NCI-H69 (cell line): ENCODE data around the gene OR7A5.
"Not testable (repeated sequence)": the region's sequence is repeated elsewhere in the genome, so short reads cannot be mapped to it uniquely, and the experiment has no call there.

Experiments
- DNase-seq: peaks from one replicate; lab custom pipeline; 2025; lab: John Stamatoyannopoulos, UW

OR7A5 gene

DNA sequence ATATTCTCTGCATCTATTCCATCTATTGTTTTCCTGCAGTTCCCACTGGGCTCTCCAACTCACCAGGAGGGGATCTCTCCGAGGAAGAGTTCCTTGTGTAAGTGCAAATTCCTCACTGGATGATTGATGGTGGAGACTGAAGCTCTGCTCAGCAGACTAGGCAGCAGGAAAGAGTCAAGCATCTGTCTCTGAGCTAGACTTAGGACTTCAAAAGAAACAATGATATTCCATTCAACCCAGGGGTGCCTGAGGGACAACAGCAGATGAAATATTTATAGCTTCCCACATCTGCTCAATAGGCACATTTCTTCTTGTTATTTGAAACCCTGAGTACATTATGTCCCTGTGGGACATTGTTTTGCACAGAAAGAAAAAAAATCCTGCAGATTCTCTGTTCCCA, at the start of gene OR7A5, which contains the start of gene OR7C1:
TSS of gene OR7A5 (minus strand) at position 175 of the 400 bp plus-strand sequence. CDS start 6,944 bp downstream, outside the sequence.
TSS of gene OR7C1 (minus strand) at position 175 of the 400 bp plus-strand sequence. CDS start 35,049 bp downstream, outside the sequence.
- DNase-seq = peak; percentile 31

GRCh38 chr19:14871619-14872230, 36.7 kb upstream of the OR7A5 start:
- peak; percentile 7 for DNase-seq

DNA sequence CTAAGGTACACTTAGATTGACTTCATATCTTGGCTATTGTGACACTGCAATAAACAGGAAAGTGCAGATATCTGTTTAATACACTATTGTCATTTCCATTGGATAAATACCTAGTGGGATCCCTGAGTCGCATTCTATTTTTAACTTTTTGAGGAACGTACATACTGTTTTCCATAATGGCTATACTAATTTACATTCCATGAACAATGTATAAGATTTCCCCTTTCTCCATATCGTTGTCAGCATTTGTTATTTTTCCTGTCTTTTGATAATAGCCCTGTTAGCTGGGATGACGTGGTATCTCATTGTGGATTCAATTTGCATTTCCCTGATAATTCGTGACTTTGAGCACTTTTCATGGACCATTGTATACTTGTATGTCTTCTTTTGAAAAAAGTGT, 33.5 kb upstream of the OR7A5 start:
- DNase-seq = no peak

DNA sequence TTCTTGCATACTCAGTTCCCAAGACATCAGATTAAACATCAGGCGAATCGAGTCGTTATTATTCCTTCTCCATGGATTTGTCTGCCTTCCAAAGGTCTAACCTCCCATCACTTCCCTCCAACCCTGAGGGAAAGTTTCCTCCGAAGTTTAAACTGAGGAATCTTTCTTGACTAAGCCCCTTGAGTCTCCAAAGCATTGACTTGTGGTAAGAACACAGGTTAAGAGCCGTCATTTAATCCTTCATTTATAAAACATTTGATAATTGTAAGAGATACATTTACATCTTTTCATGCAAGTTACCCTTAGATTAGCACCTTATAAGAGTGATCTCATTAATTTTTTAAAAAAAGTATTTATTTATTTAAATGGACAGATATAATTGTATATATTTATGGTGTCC, 13.8 kb upstream of the OR7A5 start, which contains the start of gene OR7A10:
TSS of gene OR7A10 (minus strand) at position 101 of the 400 bp plus-strand sequence. CDS start 7,045 bp downstream, outside the sequence.
- no peak for DNase-seq

DNA sequence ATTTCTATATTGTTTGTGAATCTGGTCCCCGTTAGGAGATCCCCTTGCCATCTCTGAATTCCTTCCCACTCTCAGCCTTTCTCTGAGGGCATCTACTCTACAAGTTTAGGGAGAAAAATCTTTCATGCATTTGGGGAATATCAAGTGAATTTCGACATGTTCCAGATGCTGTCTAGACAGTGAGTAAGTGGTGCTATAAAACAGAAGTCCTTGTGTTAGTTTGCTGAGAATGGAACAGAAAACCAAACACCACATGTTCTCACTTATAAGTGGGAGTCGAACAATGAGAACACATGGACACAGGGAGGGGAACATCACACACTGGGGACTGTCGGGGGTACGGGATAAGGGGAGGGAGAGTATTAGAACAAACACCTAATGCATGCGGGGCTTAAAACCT, 8.6 kb upstream of the OR7A5 start:
- no peak for DNase-seq

DNA sequence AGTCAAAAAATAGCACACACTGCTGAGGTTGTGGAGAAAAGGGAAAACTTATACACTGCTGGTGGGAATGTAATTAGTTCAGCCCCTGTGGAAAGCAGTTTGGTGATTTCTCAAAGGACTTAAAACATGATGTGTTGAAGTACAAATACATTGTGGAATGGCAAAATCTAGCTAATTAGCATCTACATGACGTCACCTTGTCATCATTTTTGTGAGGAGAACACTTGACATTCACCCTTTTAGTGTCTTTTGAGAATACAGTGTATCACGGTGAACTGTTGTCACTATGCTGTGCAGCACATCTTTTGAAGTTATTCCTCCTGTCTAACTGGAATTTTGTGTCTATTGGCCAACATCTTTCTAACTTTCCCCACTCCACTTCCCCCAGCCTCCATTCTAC, 8.2 kb upstream of the OR7A5 start:
- no peak for DNase-seq

GRCh38 chr19:14840206-14840605, 5.2 kb upstream of the OR7A5 start:
- no peak for DNase-seq

DNA sequence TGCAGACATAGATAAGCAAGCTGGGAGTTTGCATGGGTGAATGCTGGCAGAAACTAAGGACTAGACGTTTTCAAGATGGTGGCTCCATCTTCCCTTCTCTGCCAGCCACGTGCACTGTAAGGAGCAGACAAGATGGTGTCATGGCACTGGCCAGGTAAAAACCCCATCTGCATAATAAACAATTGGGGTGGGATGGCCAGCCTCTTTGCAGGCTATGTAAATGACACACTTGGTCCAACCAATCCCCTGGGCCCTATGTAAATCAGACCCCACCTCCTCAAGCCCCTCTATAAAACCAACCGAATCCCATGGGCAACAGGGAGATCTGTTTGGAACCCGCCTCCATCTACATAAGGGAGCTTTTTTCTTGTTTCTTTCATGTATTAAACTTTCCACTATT, 2.4 kb upstream of the OR7A5 start:
- no peak for DNase-seq

- no peak for DNase-seq
Measured at GRCh38 chr19:14830702-14831101, 4.3 kb downstream of the OR7A5 start.

DNA sequence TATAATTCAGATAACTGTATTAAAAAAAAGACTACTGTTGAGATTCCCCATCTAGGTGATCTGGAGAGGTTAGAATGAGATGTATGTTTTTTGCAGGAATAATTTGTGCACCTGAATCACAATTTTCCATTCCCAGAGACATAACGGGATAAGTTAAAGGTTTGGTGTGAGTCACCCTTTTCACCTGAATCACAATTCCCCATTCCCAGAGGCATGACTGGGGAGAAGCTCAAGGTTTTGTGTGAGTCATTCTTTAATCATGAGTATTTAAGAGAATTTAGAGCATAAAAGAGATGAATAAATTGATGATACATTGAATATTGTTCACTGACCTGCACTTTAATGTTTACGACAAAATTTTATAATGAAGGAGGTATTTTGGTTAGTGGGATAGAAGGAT, 9.0 kb downstream of the OR7A5 start:
- DNase-seq = no peak

DNA sequence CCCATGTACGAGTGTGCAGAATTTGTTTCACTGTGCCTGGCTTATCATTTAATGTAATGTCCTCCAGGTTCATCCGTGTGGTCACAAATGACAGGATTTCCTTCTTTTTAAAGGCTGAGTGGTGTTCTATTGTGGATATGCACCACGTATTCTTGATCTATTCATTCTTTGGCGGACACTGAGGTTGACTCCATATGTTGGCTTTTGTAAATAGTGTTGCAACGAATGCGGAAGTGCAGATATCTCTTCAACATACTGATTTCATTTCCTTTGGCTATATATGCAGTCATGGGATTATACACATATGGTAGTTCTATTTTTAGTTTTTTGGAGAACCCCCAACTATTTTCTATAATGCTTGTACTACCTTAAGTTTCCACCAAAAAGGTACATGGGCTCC, 13.0 kb downstream of the OR7A5 start:
- no peak for DNase-seq

DNA sequence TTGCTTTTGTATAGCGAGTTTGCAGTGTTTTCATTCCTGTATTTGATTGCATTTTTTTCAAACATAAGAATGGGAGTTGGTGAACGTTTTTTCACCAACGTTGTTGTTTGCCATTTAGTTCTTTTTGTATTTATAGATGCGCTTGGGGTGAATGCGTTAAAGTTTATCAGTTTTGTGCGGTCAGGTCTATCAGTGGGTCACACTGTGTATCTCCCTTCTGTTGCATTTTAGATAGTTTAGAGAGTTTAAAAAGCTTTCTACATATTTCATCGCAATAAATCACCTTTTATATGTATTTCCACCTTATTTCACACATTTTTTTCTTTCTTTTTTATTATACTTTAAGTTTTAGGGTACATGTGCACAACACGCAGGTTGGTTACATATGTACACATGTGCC, 16.4 kb downstream of the OR7A5 start:
- DNase-seq = no peak

GRCh38 chr19:14817052-14817451, 17.9 kb downstream of the OR7A5 start:
- DNase-seq = no peak

DNA sequence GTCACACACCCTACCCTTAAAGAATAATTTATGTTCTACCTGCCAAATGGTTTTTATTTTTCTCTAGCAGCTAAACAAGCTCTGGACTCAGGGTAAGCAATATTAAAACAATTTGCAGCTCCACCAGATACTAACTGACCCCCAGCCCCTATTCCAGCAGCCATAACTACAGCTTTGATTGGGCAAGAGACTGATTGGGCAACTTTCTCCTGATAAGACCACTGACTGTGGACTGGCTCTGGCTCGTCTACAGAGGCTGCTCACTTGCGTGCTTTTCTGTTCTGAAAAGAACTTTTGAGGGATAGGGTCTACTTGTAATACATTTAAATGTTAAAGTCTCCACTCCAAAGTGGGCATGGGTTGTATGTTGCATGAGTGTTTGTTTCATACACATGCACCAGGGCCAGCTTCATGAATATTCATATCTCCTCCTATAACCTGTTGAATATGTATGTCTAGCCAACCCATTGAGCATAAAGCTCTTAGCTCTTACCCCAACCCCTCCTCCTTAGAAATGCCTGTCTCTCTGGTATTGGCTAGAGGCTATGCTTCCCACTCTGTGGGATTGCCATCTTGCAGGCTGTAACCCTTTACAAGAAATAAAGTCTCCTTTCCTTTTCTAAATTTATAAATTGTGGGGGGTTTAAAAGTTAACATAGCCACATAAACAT, 19.9 kb downstream of the OR7A5 start:
- DNase-seq = no peak

DNA sequence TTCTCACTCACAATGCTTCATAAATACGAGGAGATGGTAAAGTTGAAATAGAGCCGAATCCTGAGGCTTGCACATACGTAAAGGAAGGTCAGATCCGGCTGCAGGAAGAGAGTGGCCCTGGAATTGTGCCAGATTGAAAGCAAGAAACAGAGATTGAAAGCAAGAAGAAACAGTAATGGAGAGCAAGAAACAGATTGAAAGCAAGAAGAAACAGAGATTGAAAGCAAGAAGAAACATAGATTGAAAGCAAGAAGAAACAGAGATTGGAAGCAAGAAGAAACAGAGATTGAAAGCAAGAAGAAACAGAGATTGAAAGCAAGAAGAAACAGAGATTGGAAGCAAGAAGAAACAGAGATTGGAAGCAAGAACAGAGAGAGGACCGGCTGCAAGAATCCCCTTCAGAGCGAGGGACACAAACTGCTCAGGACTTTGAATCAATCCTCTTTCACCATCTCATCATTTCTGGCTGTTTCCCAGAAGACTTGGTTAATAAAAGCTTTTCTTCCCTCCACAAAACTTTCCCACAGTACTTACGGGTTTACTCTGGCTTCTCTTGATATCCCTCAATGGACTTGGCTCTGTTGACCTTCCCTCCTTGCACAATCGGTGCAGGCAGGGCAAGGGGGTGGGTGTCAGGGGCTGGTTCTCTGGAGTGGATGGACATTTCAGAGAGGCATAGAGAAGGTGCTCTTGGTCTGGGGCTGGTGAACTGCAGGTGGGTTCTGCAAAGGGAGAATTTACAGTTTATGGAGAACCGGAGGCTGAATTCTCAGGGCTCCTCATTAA, 25.5 kb downstream of the OR7A5 start:
- no peak for DNase-seq

- no peak for DNase-seq
Measured at GRCh38 chr19:14804765-14805164, 30.2 kb downstream of the OR7A5 start.

DNA sequence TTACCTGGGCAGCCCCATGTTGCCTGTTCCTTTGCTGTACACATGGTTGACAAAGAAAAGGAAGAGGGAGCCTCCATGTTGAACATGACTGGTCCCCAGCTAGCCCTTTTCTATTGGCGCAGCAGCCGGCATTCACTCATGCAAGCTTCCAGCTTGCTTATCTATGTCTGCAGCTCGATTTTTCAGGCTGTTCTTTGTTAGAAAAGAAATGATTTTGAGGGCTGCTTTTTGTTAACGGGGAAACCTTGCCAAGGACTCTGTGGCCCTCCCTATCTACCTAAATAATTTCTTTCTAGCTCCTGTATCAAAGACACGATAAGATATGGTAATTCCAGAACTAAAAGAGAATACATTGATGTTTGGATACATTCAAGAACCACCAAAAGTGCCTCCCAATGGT, 36.2 kb downstream of the OR7A5 start:
- no peak for DNase-seq

DNA sequence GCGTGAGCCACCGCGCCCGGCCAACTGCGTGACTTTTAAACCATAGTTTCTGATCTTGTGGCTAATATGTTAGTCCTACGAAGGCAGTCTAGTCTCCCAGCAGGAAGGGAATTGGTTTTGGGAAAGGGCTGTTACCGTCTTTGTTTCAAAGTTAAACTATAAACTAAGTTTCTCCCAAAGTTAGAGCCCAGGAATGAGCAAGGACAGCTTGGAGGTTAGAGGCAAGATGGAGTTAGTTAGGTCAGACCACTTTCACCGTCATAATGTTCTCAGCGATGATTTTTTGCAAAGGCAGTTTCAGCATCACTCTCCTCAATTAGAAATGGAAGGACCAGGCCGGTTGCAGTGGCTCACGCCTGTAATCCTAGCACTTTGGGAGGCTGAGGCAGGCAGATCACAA, 39.0 kb downstream of the OR7A5 start:
- DNase-seq = no peak

- DNase-seq = no peak
Measured at GRCh38 chr19:14795078-14795721, 39.8 kb downstream of the OR7A5 start.

DNA sequence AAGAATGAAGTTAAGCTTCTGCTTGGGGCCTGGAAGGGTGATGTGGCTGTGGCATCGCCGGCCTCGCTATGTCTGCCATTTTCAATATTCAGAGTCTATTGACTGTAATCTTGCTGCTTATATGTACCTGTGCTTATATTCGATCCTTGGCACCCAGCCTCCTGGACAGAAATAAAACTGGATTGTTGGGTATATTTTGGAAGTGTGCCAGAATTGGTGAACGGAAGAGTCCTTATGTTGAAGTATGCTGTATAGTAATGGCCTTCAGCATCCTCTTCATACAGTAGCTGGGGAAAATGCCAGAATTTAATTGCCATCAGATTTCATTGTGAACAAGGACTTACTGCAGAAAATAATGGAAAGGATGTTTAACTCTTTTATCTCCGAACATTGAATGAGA, 42.7 kb downstream of the OR7A5 start:
- DNase-seq = not testable (repeated sequence)

- peak; percentile 23 for DNase-seq
Measured at GRCh38 chr19:14786421-14786851, 48.5 kb downstream of the OR7A5 start.

GRCh38 chr19:14785102-14785793, 49.7 kb downstream of the OR7A5 start:
- DNase-seq = not testable (repeated sequence)
